Vagina (tissue), 2 donors: ENCODE data around the gene BCL6.

ENCODE experiments used
- CTCF ChIP-seq, 3 experiments: fragments of 450-650 bp in 2 of 3; fragments of 200-600 bp in 1 of 3; sonication (generic) in 1 of 3; IDR thresholded peaks; one replicate each; pipeline ENCODE4 v1.5.1; 2017 to 2019; ENCODE audit warnings: antibody characterized with exemption in 3 of 3, mild to moderate bottlenecking in 2 of 3, moderate library complexity in 2 of 3
- POLR2AphosphoS5 ChIP-seq, 2 donors: sonication (generic); formaldehyde crosslinking; IDR thresholded peaks; one replicate each; pipeline ENCODE4 v1.9.0; 2017; ENCODE audit warnings: antibody characterized with exemption in 2 of 2, mild to moderate bottlenecking in 2 of 2, low read depth in 1 of 2; ENCODE audit not compliant: insufficient read depth in 1 of 2

DNA sequence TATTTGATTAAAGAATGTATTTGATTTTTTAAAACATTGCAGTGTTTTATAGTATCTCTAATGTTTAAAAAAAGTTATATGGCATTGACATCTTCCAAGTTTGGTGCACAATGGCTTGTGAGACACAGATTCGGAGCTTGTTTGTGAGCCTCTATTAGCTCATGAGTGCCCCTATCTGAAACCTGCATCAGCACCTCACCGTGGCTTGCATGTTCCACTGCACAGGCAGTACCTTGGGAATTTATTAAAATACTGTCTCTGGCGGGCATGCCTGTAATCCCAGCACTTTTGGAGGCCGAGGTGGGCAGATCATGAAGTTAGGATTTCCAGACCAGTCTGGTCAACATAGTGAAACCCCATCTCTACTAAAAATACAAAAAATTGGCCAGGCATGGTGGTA is 36.1 kb downstream of the BCL6 start:
- TF ChIP-seq CTCF (IDR thresholded peaks at IDR 0.05) (no peak), POLR2AphosphoS5 (IDR thresholded peaks at IDR 0.05; ENCODE audit: insufficient read depth in 1 of 2, low read depth in 1 of 2) (no peak)
